GM12872 (cell line): Measurements from ENCODE around the gene MYH10.

ENCODE experiments used
- TF ChIP-seq, protein P1 (sequence below): IDR thresholded peaks from 3 replicates; pipeline ENCODE4 v1.5.1; 2011; ENCODE audit warnings: low read depth, mild to moderate bottlenecking, low read length, moderate library complexity; ENCODE audit not compliant: insufficient read depth

The MYH10 gene

DNA sequence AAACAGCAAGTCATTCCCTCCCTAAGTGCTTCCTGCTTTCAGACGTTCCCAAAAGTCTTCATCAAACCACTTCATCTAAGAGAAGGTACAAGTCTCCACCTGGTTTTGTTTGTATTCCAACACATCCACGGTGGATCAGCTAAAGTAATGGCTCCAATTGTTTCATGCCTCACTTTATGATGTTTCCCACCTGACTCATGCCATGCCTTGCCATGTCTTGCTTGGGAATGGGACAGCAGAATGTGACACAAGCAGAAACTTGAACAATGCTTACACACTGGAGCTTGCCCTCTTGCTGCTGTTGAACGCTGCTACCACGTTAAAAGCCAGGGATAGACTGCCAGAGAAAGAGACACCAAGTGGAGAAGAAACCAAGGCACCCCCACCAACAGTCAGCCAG lies 43.8 kb downstream of the MYH10 start:
- TF ChIP-seq, protein P1, sequence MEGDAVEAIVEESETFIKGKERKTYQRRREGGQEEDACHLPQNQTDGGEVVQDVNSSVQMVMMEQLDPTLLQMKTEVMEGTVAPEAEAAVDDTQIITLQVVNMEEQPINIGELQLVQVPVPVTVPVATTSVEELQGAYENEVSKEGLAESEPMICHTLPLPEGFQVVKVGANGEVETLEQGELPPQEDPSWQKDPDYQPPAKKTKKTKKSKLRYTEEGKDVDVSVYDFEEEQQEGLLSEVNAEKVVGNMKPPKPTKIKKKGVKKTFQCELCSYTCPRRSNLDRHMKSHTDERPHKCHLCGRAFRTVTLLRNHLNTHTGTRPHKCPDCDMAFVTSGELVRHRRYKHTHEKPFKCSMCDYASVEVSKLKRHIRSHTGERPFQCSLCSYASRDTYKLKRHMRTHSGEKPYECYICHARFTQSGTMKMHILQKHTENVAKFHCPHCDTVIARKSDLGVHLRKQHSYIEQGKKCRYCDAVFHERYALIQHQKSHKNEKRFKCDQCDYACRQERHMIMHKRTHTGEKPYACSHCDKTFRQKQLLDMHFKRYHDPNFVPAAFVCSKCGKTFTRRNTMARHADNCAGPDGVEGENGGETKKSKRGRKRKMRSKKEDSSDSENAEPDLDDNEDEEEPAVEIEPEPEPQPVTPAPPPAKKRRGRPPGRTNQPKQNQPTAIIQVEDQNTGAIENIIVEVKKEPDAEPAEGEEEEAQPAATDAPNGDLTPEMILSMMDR = no peak

DNA sequence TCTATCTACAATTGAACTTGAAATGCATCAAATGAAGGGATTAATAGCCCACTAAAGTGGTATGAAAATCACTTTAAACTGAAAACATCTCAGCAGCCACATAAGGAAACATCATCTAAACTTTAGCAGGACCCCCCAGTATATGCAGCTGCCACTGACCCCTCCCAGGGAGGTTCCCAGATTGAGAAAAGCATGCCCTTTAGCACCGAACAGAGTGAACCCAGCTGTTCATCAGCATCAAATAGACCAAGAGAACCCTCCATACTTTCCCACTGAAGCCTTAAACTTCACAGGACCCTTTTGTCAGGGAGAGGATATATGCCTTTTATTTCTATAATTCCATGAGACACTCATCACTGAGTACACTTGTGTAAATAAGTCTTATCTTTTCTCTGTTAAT lies 44.6 kb downstream of the MYH10 start:
- TF ChIP-seq, protein P1 = no peak

DNA sequence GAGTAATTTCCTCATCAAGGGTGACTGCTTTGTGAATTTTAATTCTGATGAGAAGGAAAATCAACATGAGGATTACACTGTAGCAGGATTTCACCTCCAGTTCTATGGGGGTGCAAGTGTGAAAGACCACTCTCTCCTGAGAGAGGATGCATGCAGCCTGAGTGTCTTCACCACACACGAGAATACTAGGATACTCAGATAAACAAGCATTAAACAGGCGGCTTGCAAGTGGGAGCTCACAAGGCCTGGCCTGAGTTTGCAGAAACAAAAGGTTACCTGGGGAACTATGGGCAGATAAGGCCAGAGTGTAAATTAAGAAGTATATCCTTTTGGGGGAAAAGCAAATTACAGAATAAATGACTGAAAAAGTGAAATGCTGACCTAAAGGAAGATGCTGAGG lies 46.6 kb downstream of the MYH10 start:
- TF ChIP-seq, protein P1 = no peak

DNA sequence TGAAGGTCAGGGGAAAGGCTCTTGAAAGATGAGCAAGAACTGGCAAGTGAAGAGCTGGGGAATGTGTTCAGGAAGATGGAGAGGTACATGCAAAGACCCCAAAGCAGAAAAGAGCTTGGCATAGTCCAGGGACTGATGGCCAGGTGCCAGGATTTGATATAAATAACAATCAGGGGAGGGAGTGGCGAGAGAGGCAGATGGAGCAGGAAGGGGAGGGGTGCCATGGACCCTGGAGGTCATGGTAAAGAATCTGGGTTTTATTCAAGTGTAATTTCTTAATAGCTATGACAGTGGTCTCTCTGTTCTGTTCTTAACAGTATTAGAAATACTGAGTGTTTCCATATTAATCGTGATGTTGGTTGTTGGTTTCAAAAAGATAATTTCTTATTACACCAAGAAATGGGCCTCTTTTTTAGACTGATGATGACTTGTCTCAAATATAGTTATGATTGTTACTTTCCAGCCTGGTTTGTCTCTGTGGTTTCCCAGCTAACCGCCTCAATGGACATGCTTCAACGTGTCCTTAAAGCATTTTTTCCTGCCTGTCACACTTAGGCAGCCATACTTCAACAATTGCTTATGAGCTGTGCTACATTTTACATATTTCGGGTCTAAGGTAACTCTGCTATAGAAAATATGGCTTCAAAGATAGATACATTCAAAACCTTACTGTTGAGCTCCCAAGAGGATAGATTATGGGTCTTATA lies 49.4 kb downstream of the MYH10 start:
- TF ChIP-seq, protein P1 = no peak

DNA sequence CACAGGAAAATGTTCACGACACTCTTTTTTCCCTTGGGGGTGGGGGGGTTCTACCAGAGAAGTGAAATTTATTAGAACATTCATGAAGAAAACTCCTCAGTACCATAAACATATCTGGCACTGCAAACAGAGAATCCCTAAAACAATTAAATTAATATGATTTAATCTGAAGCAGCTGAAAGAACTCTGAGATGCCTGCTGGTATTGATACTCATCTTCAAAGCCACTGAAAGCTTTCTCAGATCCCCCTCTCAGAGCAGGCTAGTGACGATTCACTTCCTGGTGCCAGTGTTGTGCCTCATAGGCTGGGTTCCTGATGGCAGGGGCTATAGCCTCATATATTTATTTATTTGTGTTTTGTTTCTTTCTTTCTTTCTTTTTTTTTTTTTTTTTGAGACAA lies 52.7 kb downstream of the MYH10 start:
- TF ChIP-seq, protein P1 = no peak

DNA sequence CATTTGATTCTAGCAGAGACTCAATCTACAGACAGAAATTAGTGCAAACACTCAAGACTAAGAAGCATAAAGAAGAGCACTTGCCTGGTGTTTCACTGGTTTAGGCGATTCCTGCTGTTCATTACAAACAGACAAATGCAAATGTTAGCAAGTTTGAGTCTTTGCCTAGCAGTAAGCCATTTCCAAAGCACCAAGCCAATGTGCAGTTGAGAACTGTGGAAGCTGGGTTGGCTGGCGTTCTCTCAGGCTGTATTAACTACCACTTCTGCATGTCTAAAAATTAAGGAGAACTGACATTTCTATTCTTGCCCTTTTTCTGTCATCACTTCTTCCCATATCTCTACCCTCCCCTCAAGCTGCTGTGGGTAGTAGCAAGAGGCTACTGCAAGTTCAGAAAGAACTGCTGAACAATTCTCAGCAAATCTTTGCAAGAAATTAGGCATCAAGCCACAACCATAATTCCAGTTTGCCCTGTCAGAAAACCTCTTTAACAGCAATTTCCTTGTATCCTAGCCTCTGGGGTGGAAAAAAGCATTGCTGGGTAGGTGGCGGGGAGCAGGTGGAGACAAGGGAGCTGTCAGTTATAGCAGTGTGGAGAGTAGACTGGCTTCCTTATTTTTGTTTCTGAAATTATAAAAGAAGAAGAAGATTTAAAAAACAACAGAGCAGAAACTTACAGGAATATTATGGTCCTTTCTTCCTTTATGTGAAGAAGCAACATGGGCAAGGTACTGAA lies 53.8 kb downstream of the MYH10 start:
- TF ChIP-seq, protein P1 = no peak

DNA sequence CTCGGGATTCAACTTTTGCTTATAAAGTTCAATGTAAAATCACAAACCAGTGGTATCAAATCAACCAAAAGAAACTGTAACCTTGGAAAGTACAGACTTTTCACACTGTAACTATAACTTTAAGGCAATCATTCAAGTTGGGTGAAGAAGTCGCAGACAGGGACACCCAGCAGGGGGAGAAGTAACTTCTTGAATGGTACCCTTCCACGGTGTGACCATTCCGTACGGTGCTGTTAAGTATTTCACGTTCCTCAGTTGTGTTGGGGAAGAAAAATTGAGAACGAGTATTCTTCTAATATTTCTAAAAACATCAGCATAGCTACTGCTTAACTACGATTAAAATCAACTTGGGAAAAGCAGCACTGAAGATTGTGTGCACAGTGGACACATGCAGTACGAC lies 55.8 kb downstream of the MYH10 start:
- TF ChIP-seq, protein P1 = no peak
